ENCODE measurements around the gene MYO3B. TPM values are rescaled to one million over a fixed set of nuclear protein-coding genes. Genes with fewer than 3 reads are reported as not detected.

Gene MYO3B
- total RNA-seq, 2 experiments from 2014 or later, result 0.04 to 0.05 TPM

- Mint-ChIP-seq H3K27me3 (peaks cover 32% of the 10 kb centered on the region), H3K4me3 (no peak overlapping the region), H3K9me3 (no peaks in the 10 kb centered on the region), H3K36me3 (ENCODE audit: low read depth) (no peaks in the 10 kb centered on the region), H3K4me1 (no peaks in the 10 kb centered on the region), H3K27ac (no peak overlapping the region)
- no peak for DNase-seq
- ChIA-PET CTCF (interaction anchor here (0.7 to 0.9 kb wide), 2 partner anchors 112 to 483 kb away, joined by 3 to 4 read pairs; no protein-coding TSS in a partner anchor), POLR2A (no interaction called here)
These were observed 59.7 kb downstream of the MYO3B start for GRCh38 chr2:170237572-170238120.

DNA sequence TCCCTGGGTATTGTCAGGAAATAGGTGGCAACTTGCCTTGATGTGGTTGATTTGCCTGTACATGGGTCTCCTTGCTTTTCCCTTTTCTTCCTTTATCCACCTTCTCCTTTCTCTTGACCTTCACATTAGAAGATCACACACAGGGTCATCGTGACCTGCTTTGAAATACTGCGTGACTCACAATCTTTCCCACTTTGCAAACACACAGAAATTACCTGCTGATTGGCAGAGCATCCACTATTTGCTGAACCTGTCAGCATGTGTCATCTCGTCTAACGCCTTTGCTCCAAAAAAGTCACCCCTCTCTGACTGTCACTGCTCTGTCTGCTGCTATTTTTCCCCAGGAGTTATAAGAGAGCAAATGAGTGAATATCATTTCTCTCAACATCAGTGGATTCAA lies 60.8 kb downstream of the MYO3B start:
- no peak for DNase-seq
- no peaks in the 10 kb centered on the region for H3K36me3 Mint-ChIP-seq (ENCODE audit: low read depth)
- ChIA-PET CTCF (no interaction called here), POLR2A (no interaction called here)
- H3K27me3 Mint-ChIP-seq, result peaks cover 40% of the 10 kb centered on the region
- no peak overlapping the region for H3K27ac Mint-ChIP-seq
- H3K4me1 Mint-ChIP-seq, result no peaks in the 10 kb centered on the region
- H3K9me3 Mint-ChIP-seq, result no peaks in the 10 kb centered on the region
- H3K4me3 Mint-ChIP-seq, result no peak overlapping the region

- Mint-ChIP-seq H3K27ac (no peak overlapping the region), H3K36me3 (ENCODE audit: low read depth) (no peaks in the 10 kb centered on the region), H3K4me1 (no peaks in the 10 kb centered on the region), H3K4me3 (no peak overlapping the region), H3K27me3 (peaks cover 49% of the 10 kb centered on the region), H3K9me3 (no peaks in the 10 kb centered on the region)
- ChIA-PET POLR2A (no interaction called here), CTCF (interaction anchor here (0.9 kb wide), 1 partner anchor 576 kb away, joined by 3 read pairs; the partner anchor contains the start of gene GAD1)
- no peak for DNase-seq
These were observed 62.7 kb downstream of the MYO3B start for GRCh38 chr2:170240629-170241028.

DNA sequence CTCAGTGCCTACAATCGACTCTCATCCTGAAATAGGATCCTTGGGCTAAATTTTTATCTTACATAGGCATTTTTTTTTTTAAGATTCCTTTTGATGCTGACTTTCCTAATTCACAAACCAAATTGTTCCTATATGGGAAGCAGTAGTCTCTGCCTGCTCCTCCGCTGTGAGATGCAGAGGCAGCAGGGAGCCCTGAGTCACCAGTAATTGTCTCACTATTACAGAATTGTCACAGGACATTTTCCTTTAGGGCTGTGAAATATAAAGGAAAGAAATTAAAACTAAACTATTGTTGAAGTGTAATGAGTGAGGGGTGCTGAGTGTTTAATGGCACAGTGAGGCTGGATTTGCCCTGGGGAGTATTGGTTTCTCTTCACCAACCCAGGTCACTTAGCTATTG lies 63.8 kb downstream of the MYO3B start:
- Mint-ChIP-seq H3K27ac (no peak overlapping the region), H3K9me3 (no peaks in the 10 kb centered on the region), H3K4me1 (no peaks in the 10 kb centered on the region), H3K4me3 (no peak overlapping the region), H3K36me3 (ENCODE audit: low read depth) (no peaks in the 10 kb centered on the region), H3K27me3 (peaks cover 47% of the 10 kb centered on the region)
- POLR2A ChIA-PET, result no interaction called here
- CTCF ChIA-PET, result interaction anchor here (1.8 kb wide), 1 partner anchor 10 kb away, joined by 5 read pairs; no protein-coding TSS in a partner anchor
- DNase-seq, result no peak

- H3K36me3 Mint-ChIP-seq (ENCODE audit: low read depth), result no peaks in the 10 kb centered on the region
- H3K27ac Mint-ChIP-seq, result no peak overlapping the region
- POLR2A ChIA-PET, result no interaction called here
- CTCF ChIA-PET, result interaction anchor here (1.5 to 1.8 kb wide), 2 partner anchors 11 kb away, joined by 4 to 5 read pairs; no protein-coding TSS in a partner anchor
- H3K27me3 Mint-ChIP-seq, result peaks cover 45% of the 10 kb centered on the region
- H3K9me3 Mint-ChIP-seq, result no peaks in the 10 kb centered on the region
- H3K4me3 Mint-ChIP-seq, result no peak overlapping the region
- no peaks in the 10 kb centered on the region for H3K4me1 Mint-ChIP-seq
- DNase-seq, result no peak
These were observed 65.3 kb downstream of the MYO3B start for GRCh38 chr2:170243118-170243837.

DNA sequence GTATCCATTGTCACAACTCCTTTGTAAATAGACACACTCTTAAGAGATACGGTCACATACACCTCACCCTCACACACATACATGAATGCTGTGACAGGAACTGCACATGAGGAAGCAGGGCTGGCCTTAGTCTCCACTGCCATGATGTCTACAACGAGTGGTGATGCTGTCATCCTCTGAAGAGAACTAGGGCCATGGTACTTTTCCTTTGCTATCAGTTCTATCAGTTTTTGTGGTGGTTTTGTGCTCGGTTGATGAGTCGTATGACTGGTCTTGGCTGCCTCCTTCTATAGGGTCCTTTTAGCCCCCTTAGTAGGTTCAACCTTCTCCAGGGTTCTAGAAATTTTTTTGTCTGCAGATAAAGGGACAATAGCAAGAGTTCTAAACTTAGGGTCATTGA lies 66.0 kb downstream of the MYO3B start:
- Mint-ChIP-seq H3K4me3 (no peak overlapping the region), H3K9me3 (no peaks in the 10 kb centered on the region), H3K27ac (no peak overlapping the region), H3K27me3 (peaks cover 44% of the 10 kb centered on the region), H3K36me3 (ENCODE audit: low read depth) (no peaks in the 10 kb centered on the region), H3K4me1 (no peaks in the 10 kb centered on the region)
- no peak for DNase-seq
- ChIA-PET CTCF (no interaction called here), POLR2A (no interaction called here)

GRCh38 chr2:170244555-170244954 lies 66.6 kb downstream of the MYO3B start:
- ChIA-PET POLR2A (no interaction called here), CTCF (no interaction called here)
- Mint-ChIP-seq H3K4me1 (no peaks in the 10 kb centered on the region), H3K4me3 (no peak overlapping the region), H3K27me3 (peaks cover 41% of the 10 kb centered on the region), H3K27ac (no peak overlapping the region), H3K36me3 (ENCODE audit: low read depth) (no peaks in the 10 kb centered on the region), H3K9me3 (no peaks in the 10 kb centered on the region)
- no peak for DNase-seq

DNA sequence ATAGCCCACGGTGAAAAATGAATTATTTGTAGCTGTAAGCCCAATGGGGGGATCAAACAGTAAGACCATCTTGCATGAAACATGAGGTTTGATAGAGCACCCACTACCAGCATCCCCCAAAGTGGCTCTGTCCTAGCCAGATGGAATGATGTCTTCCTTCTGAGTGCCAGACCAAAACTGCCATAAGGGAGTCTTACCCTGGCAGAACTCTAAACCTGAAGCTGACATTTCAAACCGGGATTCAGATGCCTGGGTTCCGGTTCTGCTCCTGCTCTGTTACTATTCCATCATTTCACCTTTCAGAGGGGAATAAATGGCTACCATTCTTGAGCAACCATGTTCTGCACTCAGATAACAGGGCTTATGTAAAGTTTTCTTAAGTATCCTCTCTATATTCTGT lies 67.4 kb downstream of the MYO3B start:
- H3K36me3 Mint-ChIP-seq (ENCODE audit: low read depth), result no peaks in the 10 kb centered on the region
- peaks cover 39% of the 10 kb centered on the region for H3K27me3 Mint-ChIP-seq

DNA sequence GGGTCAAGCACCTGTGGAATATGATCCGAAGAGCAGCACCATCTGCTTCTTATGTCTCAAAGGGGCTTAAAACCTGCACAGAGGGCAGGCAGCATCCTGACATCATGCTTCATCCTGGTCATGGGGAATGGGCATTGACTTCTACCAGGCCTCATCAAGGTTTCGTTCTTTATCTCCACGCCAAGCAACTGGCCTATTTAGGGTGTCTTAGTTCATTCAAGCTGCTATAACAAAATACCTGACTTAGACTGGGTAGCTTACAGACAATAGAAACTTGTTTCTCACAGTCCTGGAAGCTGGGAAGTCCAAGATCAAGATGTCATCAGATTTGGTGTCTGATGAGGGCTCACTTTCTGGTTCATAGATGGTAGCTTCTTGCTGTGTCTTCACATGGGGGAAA lies 69.4 kb downstream of the MYO3B start:
- no peak overlapping the region for H3K27ac Mint-ChIP-seq
- CTCF ChIA-PET, result no interaction called here
- no peaks in the 10 kb centered on the region for H3K36me3 Mint-ChIP-seq (ENCODE audit: low read depth)
- no peak for DNase-seq
- H3K9me3 Mint-ChIP-seq, result no peaks in the 10 kb centered on the region
- H3K4me3 Mint-ChIP-seq, result no peak overlapping the region
- no peaks in the 10 kb centered on the region for H3K4me1 Mint-ChIP-seq
- POLR2A ChIA-PET, result no interaction called here
- H3K27me3 Mint-ChIP-seq, result peaks cover 32% of the 10 kb centered on the region

More for the DNA sequence above, 67.4 kb downstream of the MYO3B start:
- Mint-ChIP-seq H3K4me3 (no peak overlapping the region), H3K9me3 (no peaks in the 10 kb centered on the region), H3K27ac (no peak overlapping the region), H3K4me1 (no peaks in the 10 kb centered on the region)
- ChIA-PET CTCF (interaction anchor here (0.6 kb wide), 1 partner anchor 17 kb away, joined by 3 read pairs; no protein-coding TSS in a partner anchor), POLR2A (no interaction called here)
- no peak for DNase-seq

DNA sequence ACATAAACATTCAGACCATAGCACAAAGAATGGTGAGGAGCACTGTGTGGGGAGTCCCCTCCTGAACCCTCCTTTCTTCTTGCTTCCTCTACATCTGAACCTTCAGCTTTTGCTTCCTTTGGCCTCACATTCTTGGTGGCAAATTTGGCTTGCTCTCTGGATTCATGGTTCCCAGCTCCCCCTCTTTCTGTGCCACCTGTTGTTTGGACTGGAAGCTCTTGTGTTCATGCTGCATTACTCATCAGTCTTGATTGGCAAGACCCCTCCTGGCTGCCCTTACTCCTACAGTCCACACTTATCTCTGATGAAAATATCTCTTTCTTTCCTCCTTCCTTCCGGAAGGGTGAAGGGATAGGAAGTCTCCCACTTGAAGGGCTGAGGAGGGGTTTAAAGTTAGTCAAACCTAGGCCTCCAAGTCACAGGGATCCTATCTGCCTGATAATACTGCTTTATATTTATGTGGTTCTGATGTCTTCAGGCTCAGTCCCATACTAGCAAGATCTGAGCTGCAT lies 70.0 kb downstream of the MYO3B start:
- Mint-ChIP-seq H3K27ac (no peak overlapping the region), H3K9me3 (no peaks in the 10 kb centered on the region), H3K4me3 (no peak overlapping the region), H3K36me3 (ENCODE audit: low read depth) (no peaks in the 10 kb centered on the region), H3K27me3 (peaks cover 34% of the 10 kb centered on the region), H3K4me1 (no peaks in the 10 kb centered on the region)
- CTCF ChIA-PET, result no interaction called here
- POLR2A ChIA-PET, result no interaction called here
- DNase-seq, result no peak

GRCh38 chr2:170248574-170249393 lies 70.8 kb downstream of the MYO3B start:
- H3K27ac Mint-ChIP-seq, result no peak overlapping the region
- no peak overlapping the region for H3K4me3 Mint-ChIP-seq
- H3K36me3 Mint-ChIP-seq (ENCODE audit: low read depth), result no peaks in the 10 kb centered on the region
- peaks cover 32% of the 10 kb centered on the region for H3K27me3 Mint-ChIP-seq
- ChIA-PET POLR2A (no interaction called here), CTCF (no interaction called here)
- no peak for DNase-seq
- H3K9me3 Mint-ChIP-seq, result no peaks in the 10 kb centered on the region
- no peaks in the 10 kb centered on the region for H3K4me1 Mint-ChIP-seq

GRCh38 chr2:170249761-170250160 lies 71.8 kb downstream of the MYO3B start:
- no peak for DNase-seq
- no peaks in the 10 kb centered on the region for H3K36me3 Mint-ChIP-seq (ENCODE audit: low read depth)
- CTCF ChIA-PET, result no interaction called here
- no peak overlapping the region for H3K4me3 Mint-ChIP-seq
- H3K27me3 Mint-ChIP-seq, result peaks cover 24% of the 10 kb centered on the region
- POLR2A ChIA-PET, result no interaction called here
- H3K4me1 Mint-ChIP-seq, result no peaks in the 10 kb centered on the region
- H3K27ac Mint-ChIP-seq, result no peak overlapping the region
- H3K9me3 Mint-ChIP-seq, result no peaks in the 10 kb centered on the region

DNA sequence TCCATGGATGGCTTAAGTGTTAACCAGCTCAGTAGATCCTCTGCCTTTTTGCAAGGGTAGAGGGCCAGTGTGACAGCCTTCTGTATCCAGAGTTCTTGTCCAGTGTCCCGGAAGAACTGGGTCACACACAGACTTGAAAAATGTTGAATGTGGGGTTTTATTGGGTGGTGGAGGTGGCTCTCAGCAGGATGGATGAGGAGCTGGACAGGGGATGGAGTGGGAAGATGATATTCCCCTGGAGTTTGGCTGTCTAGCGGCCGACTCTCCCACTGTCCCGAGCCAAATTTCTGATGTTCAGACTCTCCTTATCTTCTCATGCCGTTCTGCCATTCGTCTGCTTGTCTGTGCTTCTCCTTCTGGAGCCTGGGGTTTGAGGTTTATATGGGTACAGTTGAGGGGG lies 72.6 kb downstream of the MYO3B start:
- DNase-seq, result no peak
- ChIA-PET POLR2A (no interaction called here), CTCF (no interaction called here)
- Mint-ChIP-seq H3K9me3 (no peaks in the 10 kb centered on the region), H3K4me3 (no peak overlapping the region), H3K4me1 (no peaks in the 10 kb centered on the region), H3K27ac (no peak overlapping the region), H3K36me3 (ENCODE audit: low read depth) (no peaks in the 10 kb centered on the region), H3K27me3 (peaks cover 23% of the 10 kb centered on the region)
